Endodermal cell (in vitro differentiated cells): ENCODE results near the gene CD36. TPM values are rescaled to one million over a fixed set of nuclear protein-coding genes. Genes with fewer than 3 reads are reported as not detected.

Experiments
- DNase-seq: peaks from one replicate; pipeline ENCODE4 v3.0.0-alpha.2; 2017
- H3K27ac ChIP-seq: 2 replicates; pipeline ENCODE4 v1.5.1; 2013; ENCODE audit warnings: mild to moderate bottlenecking, low read depth, low read length, moderate library complexity
- H3K27me3 ChIP-seq: 2 replicates; pipeline ENCODE4 v1.6.1; 2013; ENCODE audit warnings: mild to moderate bottlenecking, low read length, moderate library complexity; ENCODE audit not compliant: insufficient read depth, control insufficient read depth, poor library complexity, severe bottlenecking
- H3K36me3 ChIP-seq: 2 replicates; pipeline ENCODE4 v1.7.0; 2013; ENCODE audit warnings: mild to moderate bottlenecking, low read length, moderate library complexity; ENCODE audit not compliant: control insufficient read depth, insufficient read depth
- H3K4me1 ChIP-seq: one replicate; pipeline ENCODE4 v1.7.0; 2013; ENCODE audit warnings: low read length; ENCODE audit not compliant: control insufficient read depth, insufficient read depth
- H3K4me3 ChIP-seq: 2 replicates; pipeline ENCODE4 v1.5.1; 2013; ENCODE audit warnings: mild to moderate bottlenecking, low read length, moderate library complexity
- H3K9ac ChIP-seq: 2 replicates; pipeline ENCODE4 v1.6.1; 2013; ENCODE audit warnings: mild to moderate bottlenecking, low read length, moderate library complexity; ENCODE audit not compliant: poor library complexity, severe bottlenecking; ENCODE audit errors: extremely low read depth
- H3K9me3 ChIP-seq: 2 replicates; pipeline ENCODE4 v1.6.1; 2013; ENCODE audit warnings: mild to moderate bottlenecking, low read length, moderate library complexity; ENCODE audit not compliant: control insufficient read depth
- H3K27ac Mint-ChIP-seq: 2 replicates; pipeline ENCODE4 v1.8.0; 2020; ENCODE audit warnings: mixed read lengths
- H3K27me3 Mint-ChIP-seq: 2 replicates; pipeline ENCODE4 v1.8.0; 2021; ENCODE audit warnings: mild to moderate bottlenecking, mixed read lengths; ENCODE audit not compliant: insufficient read depth
- H3K36me3 Mint-ChIP-seq: 2 replicates; pipeline ENCODE4 v1.8.0; 2020; ENCODE audit warnings: low read depth, mixed read lengths
- H3K4me1 Mint-ChIP-seq: 2 replicates; pipeline ENCODE4 v1.8.0; 2020; ENCODE audit warnings: mixed read lengths
- H3K4me3 Mint-ChIP-seq: 2 replicates; pipeline ENCODE4 v1.8.0; 2020; ENCODE audit warnings: mild to moderate bottlenecking, moderate library complexity, mixed read lengths
- H3K9me3 Mint-ChIP-seq: 2 replicates; pipeline ENCODE4 v1.8.0; 2020; ENCODE audit warnings: mild to moderate bottlenecking, mixed read lengths
- WGBS, 2 experiments: methylation state at CpG; one replicate each; pipeline versions ENCODE4 v1.1.5 to v1.1.7; 2013; ENCODE audit warnings: missing lambda C conversion rate in 2 of 2, mixed read lengths in 1 of 2; ENCODE audit not compliant: insufficient coverage in 1 of 2, insufficient read length in 1 of 2; 5-methylcytosine and 5-hydroxymethylcytosine counted together
- total RNA-seq, 2 donors: library from RNA; stranded (reverse); fragmentation: NEBNext Ultra II Directional in 1 of 2; extraction: Animal tissue kit (Norgen Biotek cat#: 25700) in 1 of 2; gene quantifications; 2 replicates in 1 of 2; 3 replicates in 1 of 2; pipeline ENCODE4 v1.2.1, GENCODE V29; 2021
- TF ChIP-seq, protein P1 (sequence below): fragments of 200-600 bp; sonication (generic); conservative IDR thresholded peaks from 2 replicates; pipeline ENCODE4 v1.5.0; 2021; ENCODE audit warnings: antibody characterized with exemption, mild to moderate bottlenecking

CD36 gene
- total RNA-seq, 2 donors from 2014 or later = 0.18 to 0.29 TPM

DNA sequence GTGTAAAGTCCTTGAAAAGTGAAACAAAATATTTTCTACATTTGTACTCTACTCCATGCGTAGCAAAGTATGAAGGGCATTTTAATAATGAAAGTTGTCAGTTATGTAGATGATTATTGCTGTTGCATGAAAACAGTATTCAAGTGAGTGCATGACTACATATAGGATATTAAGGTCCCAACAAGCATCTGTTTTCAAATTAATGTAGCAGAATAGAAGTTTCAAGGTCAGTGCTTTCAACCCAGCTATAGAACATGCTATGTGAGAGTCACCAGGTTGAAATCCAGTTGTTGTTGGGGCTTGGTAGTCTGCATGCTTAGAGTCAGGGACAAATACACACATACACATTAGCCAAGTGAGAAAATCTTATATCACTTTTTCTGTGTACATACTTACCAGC lies 14.8 kb downstream of the CD36 start:
- H3K4me1 ChIP-seq = no peaks in the 10 kb centered on the region
- H3K9me3 ChIP-seq = no peaks in the 10 kb centered on the region
- DNase-seq = no peak
- H3K9ac ChIP-seq = no peak overlapping the region
- H3K27me3 ChIP-seq = no peaks in the 10 kb centered on the region
- H3K27ac ChIP-seq = no peak overlapping the region
- TF ChIP-seq, protein P1, sequence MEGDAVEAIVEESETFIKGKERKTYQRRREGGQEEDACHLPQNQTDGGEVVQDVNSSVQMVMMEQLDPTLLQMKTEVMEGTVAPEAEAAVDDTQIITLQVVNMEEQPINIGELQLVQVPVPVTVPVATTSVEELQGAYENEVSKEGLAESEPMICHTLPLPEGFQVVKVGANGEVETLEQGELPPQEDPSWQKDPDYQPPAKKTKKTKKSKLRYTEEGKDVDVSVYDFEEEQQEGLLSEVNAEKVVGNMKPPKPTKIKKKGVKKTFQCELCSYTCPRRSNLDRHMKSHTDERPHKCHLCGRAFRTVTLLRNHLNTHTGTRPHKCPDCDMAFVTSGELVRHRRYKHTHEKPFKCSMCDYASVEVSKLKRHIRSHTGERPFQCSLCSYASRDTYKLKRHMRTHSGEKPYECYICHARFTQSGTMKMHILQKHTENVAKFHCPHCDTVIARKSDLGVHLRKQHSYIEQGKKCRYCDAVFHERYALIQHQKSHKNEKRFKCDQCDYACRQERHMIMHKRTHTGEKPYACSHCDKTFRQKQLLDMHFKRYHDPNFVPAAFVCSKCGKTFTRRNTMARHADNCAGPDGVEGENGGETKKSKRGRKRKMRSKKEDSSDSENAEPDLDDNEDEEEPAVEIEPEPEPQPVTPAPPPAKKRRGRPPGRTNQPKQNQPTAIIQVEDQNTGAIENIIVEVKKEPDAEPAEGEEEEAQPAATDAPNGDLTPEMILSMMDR = no peak
- Mint-ChIP-seq H3K4me3 (no peak overlapping the region), H3K9me3 (no peaks in the 10 kb centered on the region), H3K4me1 (no peaks in the 10 kb centered on the region), H3K36me3 (no peaks in the 10 kb centered on the region), H3K27ac (no peak overlapping the region), H3K27me3 (no peaks in the 10 kb centered on the region)
- no peak overlapping the region for H3K4me3 ChIP-seq
- WGBS, 2 experiments = 100% methylated on average over 1 of the region's 1 CpG
- H3K36me3 ChIP-seq = no peaks in the 10 kb centered on the region

DNA sequence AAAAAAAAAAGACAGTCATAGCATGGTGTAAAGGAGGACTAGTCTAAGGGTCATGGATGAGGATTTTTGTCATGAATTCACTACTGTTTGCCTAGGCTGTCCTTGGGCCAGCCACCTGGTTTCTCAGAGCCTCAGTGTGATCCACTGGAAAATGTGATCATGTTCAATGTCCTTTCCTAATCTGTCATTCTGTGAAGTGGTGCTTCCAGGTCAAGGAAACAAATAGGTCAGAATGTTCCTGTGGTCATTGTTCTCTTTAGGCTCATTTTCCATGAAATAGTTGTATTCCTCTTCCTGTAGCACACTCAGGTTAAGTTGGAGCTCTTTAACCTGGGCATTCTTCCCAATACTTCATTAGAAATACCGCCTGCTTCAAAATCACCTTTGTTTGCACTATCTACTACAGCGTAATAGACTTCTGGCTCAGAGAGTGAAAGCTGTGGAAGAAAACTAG lies 16.5 kb downstream of the CD36 start:
- Mint-ChIP-seq H3K27ac (no peak overlapping the region), H3K4me1 (no peaks in the 10 kb centered on the region), H3K4me3 (no peak overlapping the region), H3K36me3 (no peaks in the 10 kb centered on the region), H3K27me3 (no peaks in the 10 kb centered on the region), H3K9me3 (no peaks in the 10 kb centered on the region)
- Histone ChIP-seq H3K27me3 (no peaks in the 10 kb centered on the region), H3K9ac (no peak overlapping the region), H3K4me3 (no peak overlapping the region), H3K27ac (no peak overlapping the region), H3K9me3 (no peaks in the 10 kb centered on the region), H3K36me3 (no peaks in the 10 kb centered on the region), H3K4me1 (peaks cover 6% of the 10 kb centered on the region)
- no peak for DNase-seq
- WGBS, 2 experiments = 83% methylated on average over 2 of the region's 2 CpGs; no CpG with 5 or more reads in 1 of the 2 experiments
- TF ChIP-seq, protein P1 = no peak

DNA sequence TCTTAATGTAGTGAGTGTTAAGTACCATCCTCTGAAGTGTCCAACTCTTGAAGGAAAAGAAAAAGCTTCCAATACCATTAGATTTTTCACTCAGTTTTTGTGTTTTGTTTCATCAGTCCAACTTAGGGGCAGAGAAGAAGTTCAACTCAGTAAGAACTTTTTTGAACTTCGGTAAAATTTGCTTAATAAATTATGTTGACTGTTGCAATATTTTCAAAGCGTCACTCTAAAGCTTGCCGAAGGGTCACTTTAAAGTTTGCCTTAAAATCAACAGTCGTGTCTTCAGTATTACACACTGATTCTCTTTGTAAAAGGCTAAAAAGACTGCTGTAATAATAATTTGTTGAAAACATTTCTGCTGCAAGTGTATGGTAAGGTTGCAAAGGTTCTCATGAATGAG lies 17.6 kb downstream of the CD36 start:
- no peak overlapping the region for H3K4me3 Mint-ChIP-seq
- Histone ChIP-seq H3K4me3 (no peak overlapping the region), H3K9me3 (no peaks in the 10 kb centered on the region), H3K4me1 (peaks cover 6% of the 10 kb centered on the region), H3K27ac (no peak overlapping the region), H3K27me3 (no peaks in the 10 kb centered on the region), H3K9ac (no peak overlapping the region), H3K36me3 (no peaks in the 10 kb centered on the region)
- TF ChIP-seq, protein P1 = no peak
- no peaks in the 10 kb centered on the region for H3K4me1 Mint-ChIP-seq
- no peak overlapping the region for H3K27ac Mint-ChIP-seq
- no peaks in the 10 kb centered on the region for H3K27me3 Mint-ChIP-seq
- DNase-seq = no peak
- no peaks in the 10 kb centered on the region for H3K9me3 Mint-ChIP-seq
- H3K36me3 Mint-ChIP-seq = no peaks in the 10 kb centered on the region
- 96 to 97% methylated on average over 4 of the region's 4 CpGs for WGBS, 2 experiments
